Measurements from ENCODE around the gene KSR1. TPM values are rescaled to one million over a fixed set of nuclear protein-coding genes. Genes with fewer than 3 reads are reported as not detected.
"Not testable (repeated sequence)": the region's sequence is repeated elsewhere in the genome, so short reads cannot be mapped to it uniquely, and the experiment has no call there.

Gene KSR1
- total RNA-seq, 2 donors from 2014 or later: 15.5 to 23.8 TPM

GRCh38 chr17:27499451-27500265 lies 43.4 kb downstream of the KSR1 start:
- intact Hi-C loops (cut with DNase I): loop anchor here in 1 of 2 donors (10.0 kb wide), 2 partner anchors 55 to 95 kb away; no protein-coding TSS in a partner anchor

GRCh38 chr17:27501338-27501737 lies 45.1 kb downstream of the KSR1 start:
- ATAC-seq; intact Hi-C loops (cut with DNase I); DNase-seq: not testable (repeated sequence)

More at GRCh38 chr17:27499451-27500265, 43.4 kb downstream of the KSR1 start:
- ATAC-seq: no peak
- DNase-seq: no peak

- DNase-seq: peak; percentile 39
Measured at GRCh38 chr17:27502526-27503324, 46.5 kb downstream of the KSR1 start.

GRCh38 chr17:27503611-27504010 lies 47.4 kb downstream of the KSR1 start:
- no peak for ATAC-seq

More at GRCh38 chr17:27502526-27503324, 46.5 kb downstream of the KSR1 start:
- ATAC-seq: peak; percentile 50 to 67
- intact Hi-C loops (cut with DNase I): no loop called here

GRCh38 chr17:27504188-27504995 lies 48.1 kb downstream of the KSR1 start:
- peak in 1 of 2 donors; percentile 14 for ATAC-seq
- intact Hi-C loops (cut with DNase I): no loop called here
- DNase-seq: no peak

More at GRCh38 chr17:27503611-27504010, 47.4 kb downstream of the KSR1 start:
- intact Hi-C loops (cut with DNase I): no loop called here
- no peak for DNase-seq

- intact Hi-C loops (cut with DNase I): no loop called here
- no peak for DNase-seq
- no peak for ATAC-seq
Measured at GRCh38 chr17:27506348-27507218, 50.3 kb downstream of the KSR1 start.

GRCh38 chr17:27511168-27511883 lies 55.1 kb downstream of the KSR1 start:
- intact Hi-C loops (cut with DNase I): no loop called here
- no peak for DNase-seq

GRCh38 chr17:27512031-27512430 lies 55.8 kb downstream of the KSR1 start:
- intact Hi-C loops (cut with DNase I): no loop called here
- DNase-seq (no peak), ATAC-seq (no peak)

More at GRCh38 chr17:27511168-27511883, 55.1 kb downstream of the KSR1 start:
- peak in 1 of 2 donors; percentile 44 for ATAC-seq

- no peak for DNase-seq
- intact Hi-C loops (cut with DNase I): no loop called here
Measured at GRCh38 chr17:27512511-27513346, 56.5 kb downstream of the KSR1 start.

GRCh38 chr17:27513849-27514248 lies 57.6 kb downstream of the KSR1 start:
- intact Hi-C loops (cut with DNase I): no loop called here
- ATAC-seq: no peak
- DNase-seq: no peak

More at GRCh38 chr17:27512511-27513346, 56.5 kb downstream of the KSR1 start:
- ATAC-seq: no peak

GRCh38 chr17:27514595-27515413 lies 58.6 kb downstream of the KSR1 start:
- intact Hi-C loops (cut with DNase I): no loop called here
- ATAC-seq: no peak

GRCh38 chr17:27518048-27518447 lies 61.8 kb downstream of the KSR1 start:
- DNase-seq (no peak), ATAC-seq (no peak)
- intact Hi-C loops (cut with DNase I): no loop called here

More at GRCh38 chr17:27514595-27515413, 58.6 kb downstream of the KSR1 start:
- DNase-seq: no peak

GRCh38 chr17:27518545-27519521 lies 62.6 kb downstream of the KSR1 start:
- ATAC-seq (no peak), DNase-seq (no peak)
- intact Hi-C loops (cut with DNase I): no loop called here

GRCh38 chr17:27519550-27519949 lies 63.3 kb downstream of the KSR1 start:
- intact Hi-C loops (cut with DNase I): no loop called here
- ATAC-seq: no peak
- DNase-seq: no peak

All from left cardiac atrium (tissue), 4 donors.